Measurements from ENCODE around the gene GRM1. TPM values are rescaled to one million over a fixed set of nuclear protein-coding genes. Genes with fewer than 3 reads are reported as not detected.

Gene GRM1
- total and polyA plus RNA-seq, 9 of the 15 experiments (the other 6 are each of a cell fraction or from before 2014, with no cell fraction given) = not detected

DNA sequence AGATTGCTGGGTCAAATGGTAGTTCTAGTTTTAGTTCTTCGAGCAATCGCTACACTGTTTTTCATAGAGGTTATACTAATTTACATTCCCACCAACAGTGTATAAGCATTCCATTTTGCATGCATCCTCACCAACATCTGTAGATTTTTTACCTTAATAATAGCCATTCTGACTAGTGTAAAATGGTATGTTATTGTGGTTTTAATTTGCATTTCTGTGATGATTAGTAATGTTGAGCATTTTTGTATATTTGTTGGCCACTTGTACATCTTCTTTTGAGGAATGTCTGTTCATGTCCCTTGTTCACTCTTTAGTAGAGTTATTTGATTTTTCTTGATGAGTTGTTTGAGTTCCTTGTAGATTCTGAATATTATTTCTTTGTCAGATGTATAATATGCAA, 236.2 kb downstream of the GRM1 start (continued):
- TF ChIP-seq ZBTB33 (CRISPR knock-in tag; IDR thresholded peaks at IDR 0.05) = no peak
- TF ChIP-seq GTF2F1 (IDR thresholded peaks at IDR 0.05; ENCODE audit: low read depth, low read length) = no peak

GRCh38 chr6:146267447-146267846, 238.6 kb downstream of the GRM1 start:
- under 1% methylated on average over 15 of the region's 18 CpGs for WGBS (ENCODE audit: insufficient coverage, low coverage, missing lambda C conversion rate)
- H4K20me1 ChIP-seq (replicated peaks; ENCODE audit: control insufficient read depth, insufficient read depth, low read length) = no peaks in the 10 kb centered on the region
- no peaks in the 10 kb centered on the region for H3K4me1 ChIP-seq (replicated peaks in 1 of 2; ENCODE audit: control insufficient read depth in 2 of 2, insufficient read depth in 2 of 2, low read length in 2 of 2)
- no peak overlapping the region for H2AFZ ChIP-seq (ENCODE audit: low read depth, low read length)
- H3K9me1 ChIP-seq (ENCODE audit: control insufficient read depth, insufficient read depth, low read length) = no peaks in the 10 kb centered on the region
- ChIA-PET POLR2A (interaction anchor here (0.6 kb wide), 1 partner anchor 364 kb away, joined by 4 read pairs; no protein-coding TSS in a partner anchor), CTCF (ENCODE audit: low intra/inter-chr PET ratio) (no interaction called here)
- intact Hi-C loops (cut with micrococcal nuclease) (no loop called here), in situ Hi-C loops (cut with MboI) (no loop called here)
- no peaks in the 10 kb centered on the region for H3K36me3 ChIP-seq (ENCODE audit: control insufficient read depth, insufficient read depth, low read length)
- H3K4me2 ChIP-seq (ENCODE audit: insufficient read depth, low read length) = no peak overlapping the region
- ATAC-seq (no peak), DNase-seq (ENCODE audit: extremely low read depth in 1 of 4, low spot score in 3 of 4) (no peak), FAIRE-seq (no peak)
- H3K27me3 ChIP-seq (ENCODE audit: control insufficient read depth in 2 of 2, insufficient read depth in 2 of 2, low read length in 2 of 2) = no peaks in the 10 kb centered on the region
- H3K9me3 ChIP-seq (replicated peaks; ENCODE audit: control insufficient read depth, insufficient read depth, low read depth, low read length) = no peaks in the 10 kb centered on the region
- no peak overlapping the region for H3K27ac ChIP-seq (ENCODE audit: extremely low read depth, low read depth, low read length)
- no peak overlapping the region for H3K9ac ChIP-seq (ENCODE audit: insufficient read depth in 1 of 2, low read depth in 2 of 2, low read length in 2 of 2)
- H3K79me2 ChIP-seq (ENCODE audit: control insufficient read depth, insufficient read depth, low read length) = no peaks in the 10 kb centered on the region
- no peak overlapping the region for H3K4me3 ChIP-seq
- TF ChIP-seq SAFB2 (IDR thresholded peaks at IDR 0.05; ENCODE audit: borderline replicate concordance, low read depth, low read length, severe bottlenecking) (no peak), SRSF1 (IDR thresholded peaks at IDR 0.05; ENCODE audit: low read depth, low read length) (no peak), XRCC3 (IDR thresholded peaks at IDR 0.05) (no peak), TRIM24 (IDR thresholded peaks at IDR 0.05) (no peak), EHMT2 (IDR thresholded peaks at IDR 0.05) (no peak), PRPF4 (IDR thresholded peaks at IDR 0.05; ENCODE audit: insufficient read depth, low read depth, low read length, poor library complexity, severe bottlenecking) (no peak), HDAC3 (IDR thresholded peaks at IDR 0.05; ENCODE audit: borderline replicate concordance, partially characterized antibody) (no peak), CBX1 (IDR thresholded peaks at IDR 0.05; ENCODE audit: low read depth) (no peak), JUND (IDR thresholded peaks at IDR 0.05; ENCODE audit: borderline replicate concordance, low read depth, low read length) (no peak), JUND (tag; IDR thresholded peaks at IDR 0.05; ENCODE audit: borderline replicate concordance, low read depth, low read length) (no peak), CEBPB (tag; IDR thresholded peaks at IDR 0.05) (no peak), ZNF133 (CRISPR knock-in tag; IDR thresholded peaks at IDR 0.05) (no peak)
- TF ChIP-seq, protein P1, sequence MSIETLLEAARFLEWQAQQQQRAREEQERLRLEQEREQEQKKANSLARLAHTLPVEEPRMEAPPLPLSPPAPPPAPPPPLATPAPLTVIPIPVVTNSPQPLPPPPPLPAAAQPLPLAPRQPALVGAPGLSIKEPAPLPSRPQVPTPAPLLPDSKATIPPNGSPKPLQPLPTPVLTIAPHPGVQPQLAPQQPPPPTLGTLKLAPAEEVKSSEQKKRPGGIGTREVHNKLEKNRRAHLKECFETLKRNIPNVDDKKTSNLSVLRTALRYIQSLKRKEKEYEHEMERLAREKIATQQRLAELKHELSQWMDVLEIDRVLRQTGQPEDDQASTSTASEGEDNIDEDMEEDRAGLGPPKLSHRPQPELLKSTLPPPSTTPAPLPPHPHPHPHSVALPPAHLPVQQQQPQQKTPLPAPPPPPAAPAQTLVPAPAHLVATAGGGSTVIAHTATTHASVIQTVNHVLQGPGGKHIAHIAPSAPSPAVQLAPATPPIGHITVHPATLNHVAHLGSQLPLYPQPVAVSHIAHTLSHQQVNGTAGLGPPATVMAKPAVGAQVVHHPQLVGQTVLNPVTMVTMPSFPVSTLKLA (conservative IDR thresholded peaks at IDR 0.05) = no peak
- no TSS peak for BruUV-seq (replicated peaks)
